ENCODE data around the gene EIF1B.
A peak's percentile ranks its signal among the peaks of the same experiment; 100 is the strongest.

EIF1B gene

DNA sequence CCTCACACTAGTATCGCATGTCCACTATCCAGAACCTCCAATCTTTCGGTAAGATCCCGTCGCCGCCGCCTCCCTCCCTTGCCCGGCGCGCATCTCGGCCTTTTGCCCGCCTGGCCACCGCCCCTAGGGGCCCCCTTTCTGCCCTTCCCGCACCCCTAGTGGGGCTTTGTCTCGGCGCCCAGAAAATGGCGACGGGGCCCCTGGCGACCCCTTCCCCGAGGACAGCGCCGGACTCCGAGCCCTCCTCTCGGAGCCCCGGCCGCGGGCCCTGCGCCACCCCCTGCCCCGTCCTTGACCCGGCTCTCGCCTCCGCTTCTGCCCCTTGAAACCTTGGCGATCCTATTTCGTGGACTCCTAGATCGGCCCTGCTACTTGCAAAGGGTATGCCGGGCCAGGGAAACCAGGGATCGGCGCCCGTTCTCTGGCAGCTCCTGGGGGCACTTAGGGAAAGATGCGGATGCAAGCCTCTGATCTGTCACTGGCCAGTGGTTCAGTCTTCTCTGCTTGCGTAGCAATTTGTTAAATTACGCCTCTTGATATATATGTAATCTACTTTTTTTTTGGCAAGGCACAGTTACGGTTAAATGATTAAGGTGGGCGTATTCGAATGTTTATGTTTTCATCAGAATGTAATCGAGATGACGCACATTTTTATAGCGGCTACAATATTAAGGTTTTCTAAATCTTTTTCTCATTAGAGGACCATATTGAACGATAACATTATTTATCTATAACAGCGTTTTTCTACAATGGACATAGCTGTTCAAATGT lies 603 bp downstream of the EIF1B start:
- peak; percentile 26 for DNase-seq

DNA sequence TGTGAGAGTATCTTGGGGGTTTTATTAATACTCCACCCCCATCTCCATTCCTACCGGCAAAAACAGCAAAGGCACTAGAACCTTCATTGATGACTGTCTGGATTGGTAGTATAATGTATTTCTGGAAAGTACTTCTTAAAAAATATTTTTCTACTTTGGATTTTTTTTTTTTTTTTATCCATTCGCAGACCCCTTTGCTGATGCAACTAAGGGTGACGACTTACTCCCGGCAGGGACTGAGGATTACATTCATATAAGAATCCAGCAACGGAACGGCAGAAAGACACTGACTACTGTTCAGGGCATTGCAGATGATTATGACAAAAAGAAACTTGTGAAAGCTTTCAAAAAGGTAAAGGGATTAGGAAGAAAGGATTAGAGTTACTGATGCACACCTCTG lies 1.2 kb downstream of the EIF1B start:
- DNase-seq, result peak; percentile 23

- DNase-seq, result no peak
These were observed 3.2 kb downstream of the EIF1B start for GRCh38 chr3:40312661-40313226.

DNA sequence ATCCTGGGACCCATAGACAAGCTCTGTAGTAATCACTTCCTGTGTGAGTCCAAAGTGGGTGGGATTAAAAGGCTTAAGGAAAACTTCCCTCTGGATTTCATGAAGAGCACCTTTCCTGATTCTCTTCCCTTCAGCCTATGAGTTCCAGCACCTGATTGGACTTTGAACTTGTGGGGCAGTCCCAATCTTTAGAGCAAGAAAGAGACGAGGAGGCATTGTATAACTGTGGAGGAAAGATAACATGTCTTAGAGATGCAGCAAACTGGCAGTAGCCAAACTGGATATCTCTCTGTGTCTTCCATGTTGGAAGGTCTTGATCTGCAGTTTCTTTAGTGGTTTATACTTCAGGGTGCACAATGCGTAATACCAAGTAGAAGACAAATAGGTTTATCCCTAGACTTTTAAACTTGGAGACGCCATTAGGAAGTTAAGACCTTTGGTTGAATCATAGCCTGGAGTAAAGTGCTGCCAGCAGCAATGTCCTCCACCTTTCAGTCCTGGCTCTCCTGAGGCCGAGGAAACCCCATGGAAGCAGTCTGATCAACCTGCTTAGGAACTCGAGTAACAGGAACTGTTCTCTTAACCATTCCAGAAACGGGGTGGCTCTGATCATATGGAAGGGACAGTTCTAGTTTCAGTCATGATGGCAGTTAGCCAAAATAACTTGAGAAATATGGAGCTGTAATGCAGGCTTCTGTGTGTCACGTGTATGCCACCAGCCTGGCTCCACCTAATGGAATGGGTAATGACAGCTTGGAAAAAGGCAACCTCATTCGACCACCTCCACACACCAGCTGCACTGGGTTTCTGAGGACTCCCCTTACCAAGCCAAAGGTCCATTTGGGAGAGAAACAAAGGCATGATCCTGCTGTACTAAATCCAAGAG lies 4.7 kb downstream of the EIF1B start:
- DNase-seq, result no peak

GRCh38 chr3:40317061-40317855 lies 7.8 kb downstream of the EIF1B start:
- DNase-seq, result peak; percentile 70

- no peak for DNase-seq
These were observed 12.3 kb downstream of the EIF1B start for GRCh38 chr3:40321818-40322217.

DNA sequence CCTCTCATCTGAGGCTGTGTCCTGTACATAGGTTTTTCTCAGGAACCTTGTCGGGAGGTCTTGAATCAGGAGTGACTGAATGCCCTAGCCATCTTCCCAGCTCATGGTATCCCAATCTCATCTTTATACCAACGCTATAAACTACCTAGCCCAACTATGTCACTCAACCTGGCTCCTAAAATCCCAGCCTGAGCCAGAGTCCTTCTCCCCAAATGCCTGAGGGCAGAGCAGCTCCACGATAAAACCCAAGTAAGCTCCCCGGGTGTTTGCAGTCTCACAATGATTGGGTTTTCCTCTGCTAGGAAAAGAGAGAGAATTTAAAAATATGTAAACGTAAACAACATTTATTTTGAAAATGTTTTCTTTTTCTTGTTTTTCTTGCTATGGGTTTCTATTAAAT lies 14.4 kb downstream of the EIF1B start:
- no peak for DNase-seq

GRCh38 chr3:40324621-40325020 lies 15.1 kb downstream of the EIF1B start:
- DNase-seq, result no peak

DNA sequence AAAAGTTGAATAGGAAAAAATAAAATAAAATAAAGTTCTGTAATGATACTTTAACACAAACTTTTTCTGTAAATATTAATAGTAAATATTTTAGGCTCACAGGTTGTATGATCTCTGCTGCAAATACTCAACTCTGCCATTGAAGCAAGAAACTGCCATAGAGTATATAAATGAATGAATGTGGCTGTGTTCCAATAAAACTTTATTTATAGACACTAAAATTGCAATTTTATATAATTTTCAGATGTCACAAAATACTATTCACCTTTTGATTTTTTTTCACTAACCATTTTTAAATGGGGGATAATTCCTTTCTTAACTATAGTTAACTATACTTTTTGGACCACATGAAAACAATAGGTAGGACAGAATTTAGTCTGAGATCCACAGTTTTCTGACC lies 16.0 kb downstream of the EIF1B start:
- DNase-seq, result no peak

DNA sequence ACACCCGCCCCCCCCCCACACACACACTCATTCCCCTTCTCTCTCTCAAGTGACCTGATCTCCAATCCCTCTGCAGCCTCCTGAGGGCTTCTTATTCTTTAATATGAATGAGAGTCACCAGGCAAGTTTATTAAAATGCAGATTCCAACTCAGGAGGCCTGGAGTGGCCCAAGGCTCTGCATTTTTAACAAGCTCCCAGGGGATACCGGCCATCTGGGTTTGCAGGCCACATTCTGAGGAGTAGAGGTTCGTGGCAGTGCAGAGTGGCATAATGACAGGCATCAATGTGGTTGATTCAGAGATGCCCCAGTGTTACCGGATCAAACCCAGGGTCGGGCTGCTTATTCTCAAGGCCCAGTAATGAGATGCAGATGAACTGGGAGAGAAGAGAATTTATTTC lies 18.9 kb downstream of the EIF1B start:
- DNase-seq, result no peak

DNA sequence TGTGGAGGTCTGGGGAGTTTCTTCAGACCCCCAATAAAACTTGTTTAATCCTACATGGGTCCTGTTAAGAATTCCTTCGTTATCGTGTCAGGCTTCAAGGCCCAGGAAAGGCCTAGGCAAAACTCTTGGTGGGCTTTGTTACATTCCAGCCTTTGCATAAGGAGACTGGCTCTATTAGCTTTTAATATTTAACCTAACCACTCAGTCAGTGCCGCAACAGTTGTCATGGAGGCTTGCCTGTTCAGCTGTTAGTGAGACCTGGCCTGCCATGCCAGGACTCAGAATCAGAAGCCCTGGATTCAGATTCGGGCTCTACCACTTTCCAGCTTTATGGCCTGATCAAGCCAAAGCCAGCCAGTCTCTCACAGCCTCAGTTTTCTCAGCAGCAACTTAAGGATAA lies 19.6 kb downstream of the EIF1B start:
- no peak for DNase-seq

GRCh38 chr3:40332684-40333083 lies 23.2 kb downstream of the EIF1B start:
- no peak for DNase-seq

GRCh38 chr3:40333416-40333815 lies 23.9 kb downstream of the EIF1B start:
- DNase-seq, result no peak

- DNase-seq, result no peak
These were observed 24.3 kb downstream of the EIF1B start for GRCh38 chr3:40333852-40334251.

GRCh38 chr3:40336101-40336500 lies 26.6 kb downstream of the EIF1B start:
- DNase-seq, result no peak

- DNase-seq, result no peak
These were observed 27.1 kb downstream of the EIF1B start for GRCh38 chr3:40336511-40337135.

DNA sequence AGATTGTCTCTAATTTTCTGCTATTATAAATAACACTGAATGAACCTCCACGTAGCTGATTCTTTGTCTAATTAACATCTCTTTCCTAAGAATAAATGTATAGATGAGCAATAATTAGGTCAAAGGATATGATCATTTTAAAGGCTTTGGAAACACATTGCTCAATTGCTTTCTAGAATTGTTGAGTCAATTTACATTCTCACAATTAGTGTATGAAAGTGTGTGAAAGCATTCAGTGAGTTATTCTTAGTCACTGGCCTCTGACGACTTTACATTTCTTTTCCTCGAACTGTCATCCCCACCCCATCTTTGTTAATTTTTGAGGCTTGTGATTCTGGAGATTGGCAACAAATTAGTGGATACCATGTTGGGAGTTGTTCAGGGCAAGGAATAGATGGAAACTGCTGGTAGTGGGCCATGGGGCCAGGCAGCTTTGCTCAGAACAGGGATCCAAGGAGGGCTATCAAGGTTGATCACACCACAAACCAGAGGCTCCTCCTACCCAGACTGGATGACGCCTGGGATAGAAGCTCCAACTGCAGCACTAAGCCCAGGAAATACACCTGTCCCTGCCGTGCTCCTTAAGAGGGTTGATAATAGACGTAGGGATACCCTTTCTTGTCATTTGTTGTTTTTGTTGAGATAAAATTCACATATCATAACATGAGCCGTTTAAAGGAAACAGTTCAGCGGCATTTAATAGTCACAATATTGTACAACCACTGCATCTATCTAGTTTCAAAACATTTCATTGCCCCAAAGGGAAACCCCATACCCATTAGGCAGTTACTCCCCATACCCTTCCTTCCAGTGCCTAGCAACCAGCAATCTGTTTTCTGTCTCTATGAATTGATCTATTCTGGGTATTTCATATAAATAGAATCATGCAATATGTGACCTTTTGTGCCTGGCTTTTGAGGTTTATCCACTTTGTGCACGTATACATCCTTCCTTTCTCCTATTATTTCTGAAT lies 27.9 kb downstream of the EIF1B start:
- DNase-seq, result peak; percentile 77

DNA sequence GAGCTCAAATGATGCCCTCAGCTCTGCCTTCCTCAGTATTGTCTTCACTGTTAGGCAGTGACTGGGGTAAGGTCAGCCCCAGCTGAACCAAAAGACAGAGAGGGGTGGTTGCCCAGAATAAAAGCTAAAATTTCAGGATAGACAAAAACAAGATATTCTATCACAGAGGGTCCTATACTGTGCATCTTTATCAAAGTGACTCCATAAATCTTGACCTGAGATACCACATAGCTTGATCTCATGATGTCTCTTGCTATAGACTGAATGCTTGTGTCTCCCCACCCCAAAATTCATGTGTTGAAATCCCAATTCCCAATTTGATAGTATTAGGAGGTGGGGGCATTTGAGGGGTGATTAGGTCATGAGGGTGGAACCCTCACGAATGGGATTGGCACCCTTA lies 30.4 kb downstream of the EIF1B start:
- no peak for DNase-seq

GRCh38 chr3:40340541-40341170 lies 31.1 kb downstream of the EIF1B start:
- no peak for DNase-seq

GRCh38 chr3:40341671-40342070 lies 32.2 kb downstream of the EIF1B start:
- no peak for DNase-seq

- DNase-seq, result no peak
These were observed 41.0 kb downstream of the EIF1B start for GRCh38 chr3:40350529-40350928.

Measured in activated CD4-positive, alpha-beta T cell treated with anti-CD3 and anti-CD28 coated beads, Interleukin-10, Interleukin-2, amounts not matched to agents 100 ng/mL and 50 ng/mL, durations not matched to agents 16 hours and 8 hours (primary cell).